Subcutaneous adipose tissue (tissue), 4 donors: ENCODE data around the gene SCG2. TPM values are rescaled to one million over a fixed set of nuclear protein-coding genes. Genes with fewer than 3 reads are reported as not detected.

ENCODE experiments used
- total RNA-seq, 4 donors: library from RNA; depleted of rRNA; stranded (reverse); fragments of >200 nt; gene quantifications; one replicate each; pipeline ENCODE4 v1.1.0, GENCODE V29; 2016
- TF ChIP-seq, protein P1 (sequence below): fragments of 450-650 bp; IDR thresholded peaks from one replicate; pipeline ENCODE4 v1.5.1; 2016; ENCODE audit warnings: low read depth, mild to moderate bottlenecking, control low read depth, antibody characterized with exemption, moderate library complexity

The SCG2 gene
- total RNA-seq, 4 donors from 2014 or later: 0.17 to 3.1 TPM; not detected in 2

DNA sequence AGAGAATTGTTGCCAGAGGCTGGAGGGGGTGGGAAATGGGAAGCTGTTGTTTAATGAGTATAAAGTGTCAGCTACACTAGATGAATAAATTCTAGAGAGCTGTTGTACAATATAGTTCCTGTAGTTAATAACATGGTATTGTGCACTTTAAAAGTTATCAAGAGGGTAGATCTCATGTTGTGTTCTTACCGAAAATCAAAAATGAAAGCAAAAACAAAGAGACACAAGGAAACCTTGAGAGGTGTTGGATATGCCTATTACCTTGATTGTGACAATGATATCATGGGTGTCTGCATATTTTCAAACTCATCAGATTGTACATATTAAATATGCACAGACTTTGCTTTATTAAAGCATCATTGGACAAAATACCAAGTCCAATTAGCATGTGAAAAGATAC lies 43.2 kb downstream of the SCG2 start:
- TF ChIP-seq, protein P1, sequence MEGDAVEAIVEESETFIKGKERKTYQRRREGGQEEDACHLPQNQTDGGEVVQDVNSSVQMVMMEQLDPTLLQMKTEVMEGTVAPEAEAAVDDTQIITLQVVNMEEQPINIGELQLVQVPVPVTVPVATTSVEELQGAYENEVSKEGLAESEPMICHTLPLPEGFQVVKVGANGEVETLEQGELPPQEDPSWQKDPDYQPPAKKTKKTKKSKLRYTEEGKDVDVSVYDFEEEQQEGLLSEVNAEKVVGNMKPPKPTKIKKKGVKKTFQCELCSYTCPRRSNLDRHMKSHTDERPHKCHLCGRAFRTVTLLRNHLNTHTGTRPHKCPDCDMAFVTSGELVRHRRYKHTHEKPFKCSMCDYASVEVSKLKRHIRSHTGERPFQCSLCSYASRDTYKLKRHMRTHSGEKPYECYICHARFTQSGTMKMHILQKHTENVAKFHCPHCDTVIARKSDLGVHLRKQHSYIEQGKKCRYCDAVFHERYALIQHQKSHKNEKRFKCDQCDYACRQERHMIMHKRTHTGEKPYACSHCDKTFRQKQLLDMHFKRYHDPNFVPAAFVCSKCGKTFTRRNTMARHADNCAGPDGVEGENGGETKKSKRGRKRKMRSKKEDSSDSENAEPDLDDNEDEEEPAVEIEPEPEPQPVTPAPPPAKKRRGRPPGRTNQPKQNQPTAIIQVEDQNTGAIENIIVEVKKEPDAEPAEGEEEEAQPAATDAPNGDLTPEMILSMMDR: no peak

DNA sequence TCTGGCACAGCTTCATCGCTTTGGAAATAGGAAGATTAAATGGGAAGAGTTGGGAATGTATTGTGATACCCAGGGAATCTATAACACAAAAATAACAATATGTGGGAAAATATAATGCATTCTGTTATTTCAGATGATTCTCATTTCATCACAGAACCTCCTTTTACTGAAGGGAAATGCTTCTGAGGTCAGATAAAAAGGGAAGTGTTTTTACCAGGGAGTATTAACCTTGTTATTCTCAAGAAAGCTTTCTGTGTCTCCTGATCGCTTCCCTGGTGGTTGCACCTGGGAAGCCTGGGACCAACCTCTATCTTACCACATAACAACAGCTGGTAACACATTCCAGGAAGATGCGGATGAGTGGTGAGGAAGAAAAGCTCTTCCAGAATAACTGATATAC lies 47.2 kb downstream of the SCG2 start:
- TF ChIP-seq, protein P1: no peak

DNA sequence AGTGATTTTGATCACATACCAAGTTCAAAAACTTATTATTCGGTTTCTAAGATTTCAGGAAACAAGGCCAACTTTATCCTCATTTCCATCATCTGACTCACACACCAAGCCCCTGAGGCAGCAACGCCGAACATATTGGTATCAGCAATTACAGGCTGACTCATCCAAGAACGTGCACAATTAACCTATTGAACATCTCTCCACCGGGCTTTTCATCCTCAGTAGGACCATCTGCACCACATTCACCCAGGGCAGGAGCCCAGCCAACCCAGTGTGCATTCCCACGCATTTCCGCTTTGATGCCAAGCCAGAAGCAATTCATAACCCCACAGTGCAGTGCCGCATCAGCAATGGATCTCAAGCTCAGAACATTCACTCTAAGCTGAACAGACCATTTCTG lies 52.9 kb downstream of the SCG2 start:
- TF ChIP-seq, protein P1: no peak

DNA sequence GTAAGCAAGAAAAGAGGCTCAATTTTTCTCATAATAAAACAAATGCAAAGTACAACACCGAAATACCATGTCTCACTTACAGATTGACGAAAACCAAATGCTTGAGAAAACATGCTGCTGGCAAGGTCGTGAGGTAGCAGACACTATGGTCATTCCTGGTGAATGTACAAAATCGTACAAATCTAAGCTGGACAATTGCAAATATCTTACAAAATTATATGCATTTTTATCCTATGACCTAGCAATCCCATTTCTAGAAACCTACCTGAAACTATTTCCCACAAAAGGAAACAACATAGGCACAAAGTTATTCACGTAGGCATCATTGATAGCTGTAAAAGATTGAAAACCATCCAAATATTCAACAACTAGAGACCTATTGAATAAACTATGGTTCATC lies 54.0 kb downstream of the SCG2 start:
- TF ChIP-seq, protein P1: no peak

Other genes with a start within 250 kb of the SCG2 start
- gene AP1S3, start 235.2 kb upstream of the SCG2 start, total RNA-seq: 1 to 10 TPM in 3 of 4 donors, under 1 TPM in 1; 0.19 to 9.3 (median 1.2) TPM